CD4-positive, alpha-beta T cell treated with Interleukin-10 for 1 hour (primary cell): ENCODE results near the gene GMDS.
"Not testable (repeated sequence)": the region's sequence is repeated elsewhere in the genome, so short reads cannot be mapped to it uniquely, and the experiment has no call there.

Experiments used
- DNase-seq: peaks from one replicate; pipeline ENCODE4 v3.0.0-alpha.2; 2020

GMDS gene

GRCh38 chr6:1849691-1850090, 395.7 kb downstream of the GMDS start:
- DNase-seq: no peak

GRCh38 chr6:1848752-1849151, 396.7 kb downstream of the GMDS start:
- no peak for DNase-seq

- DNase-seq: no peak
Observed at GRCh38 chr6:1846611-1847010, 398.8 kb downstream of the GMDS start.

GRCh38 chr6:1845543-1845942, 399.9 kb downstream of the GMDS start:
- not testable (repeated sequence) for DNase-seq

- DNase-seq: no peak
Observed at GRCh38 chr6:1842334-1842733, 403.1 kb downstream of the GMDS start.

GRCh38 chr6:1841136-1841535, 404.3 kb downstream of the GMDS start:
- DNase-seq: no peak

GRCh38 chr6:1840491-1841121, 404.8 kb downstream of the GMDS start:
- no peak for DNase-seq

- DNase-seq: no peak
Observed at GRCh38 chr6:1839361-1839760, 406.0 kb downstream of the GMDS start.

GRCh38 chr6:1838604-1839213, 406.7 kb downstream of the GMDS start:
- DNase-seq: no peak

- no peak for DNase-seq
Observed at GRCh38 chr6:1837826-1838225, 407.6 kb downstream of the GMDS start.

- no peak for DNase-seq
Observed at GRCh38 chr6:1836690-1837089, 408.7 kb downstream of the GMDS start.

- DNase-seq: no peak
Observed at GRCh38 chr6:1834646-1835516, 410.5 kb downstream of the GMDS start.

GRCh38 chr6:1834207-1834606, 411.2 kb downstream of the GMDS start:
- DNase-seq: no peak

- no peak for DNase-seq
Observed at GRCh38 chr6:1832844-1833787, 412.3 kb downstream of the GMDS start.

GRCh38 chr6:1832358-1832757, 413.0 kb downstream of the GMDS start:
- no peak for DNase-seq

GRCh38 chr6:1827984-1828793, 417.2 kb downstream of the GMDS start:
- no peak for DNase-seq

GRCh38 chr6:1825926-1826325, 419.5 kb downstream of the GMDS start:
- DNase-seq: no peak

- no peak for DNase-seq
Observed at GRCh38 chr6:1825277-1825676, 420.1 kb downstream of the GMDS start.

GRCh38 chr6:1821513-1822183, 423.8 kb downstream of the GMDS start:
- DNase-seq: no peak

- no peak for DNase-seq
Observed at GRCh38 chr6:1821164-1821512, 424.3 kb downstream of the GMDS start.

- DNase-seq: no peak
Observed at GRCh38 chr6:1820714-1821113, 424.7 kb downstream of the GMDS start.

- no peak for DNase-seq
Observed at GRCh38 chr6:1820165-1820564, 425.2 kb downstream of the GMDS start.
